ENCODE results near the gene CDC42EP2. TPM values are rescaled to one million over a fixed set of nuclear protein-coding genes. Genes with fewer than 3 reads are reported as not detected.

The CDC42EP2 gene
- total and polyA plus RNA-seq, 8 donors = 0.89 to 22.0 (median 15.1) TPM; not detected in 1

DNA sequence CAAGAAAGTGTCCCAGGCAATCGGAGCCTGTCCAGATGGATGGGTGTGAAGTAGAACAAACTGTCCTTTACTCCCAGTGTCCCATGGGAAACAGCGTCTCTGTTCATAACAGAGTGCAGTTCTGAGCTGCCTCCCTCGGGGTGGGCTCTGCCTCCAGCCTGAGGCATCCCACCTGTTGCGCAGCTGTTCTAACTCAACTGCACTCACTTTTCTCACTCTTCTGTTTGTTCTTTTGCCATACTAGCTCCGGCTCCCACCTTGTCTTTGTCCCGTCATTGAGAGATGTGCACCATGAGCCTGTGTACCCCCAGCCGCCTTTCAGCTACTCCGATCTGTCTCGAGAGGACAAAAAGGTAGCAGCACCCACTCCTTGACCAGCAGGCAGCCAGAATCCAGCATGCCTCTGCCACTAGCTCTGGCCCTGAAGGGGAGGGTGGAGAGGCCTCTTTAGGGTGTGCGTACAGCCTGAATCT is 20.7 kb upstream of the CDC42EP2 start:
- peak overlapping the region; percentile 43 to 94 (median 90) for H3K27ac ChIP-seq
- H3K4me3 ChIP-seq = no peak overlapping the region
- H3K27me3 ChIP-seq = no peaks in the 10 kb centered on the region
- peak in 1 of 2 donors; percentile 78 for DNase-seq
- no peak for TF ChIP-seq POLR2A (IDR thresholded peaks at IDR 0.05)
- TF ChIP-seq POLR2AphosphoS5 (IDR thresholded peaks at IDR 0.05) = peak; percentile 73 to 80 (median 76)
- TF ChIP-seq CTCF (IDR thresholded peaks at IDR 0.05) = no peak
- peak; percentile 21 for TF ChIP-seq EP300 (IDR thresholded peaks at IDR 0.05)
- peaks cover 52 to 99% (median 84%) of the 10 kb centered on the region in 4 donors for H3K4me1 ChIP-seq
- intact Hi-C loops (cut with DNase I; ENCODE audit: low total_unique reads) = no loop called here
- peaks cover 18 to 52% (median 45%) of the 10 kb centered on the region in 4 donors for H3K36me3 ChIP-seq
- whole genome bisulfite sequencing, 5 donors = 56 to 84% (median 78%) methylated on average over 10 of the region's 10 CpGs
- H3K9me3 ChIP-seq = no peaks in the 10 kb centered on the region

DNA sequence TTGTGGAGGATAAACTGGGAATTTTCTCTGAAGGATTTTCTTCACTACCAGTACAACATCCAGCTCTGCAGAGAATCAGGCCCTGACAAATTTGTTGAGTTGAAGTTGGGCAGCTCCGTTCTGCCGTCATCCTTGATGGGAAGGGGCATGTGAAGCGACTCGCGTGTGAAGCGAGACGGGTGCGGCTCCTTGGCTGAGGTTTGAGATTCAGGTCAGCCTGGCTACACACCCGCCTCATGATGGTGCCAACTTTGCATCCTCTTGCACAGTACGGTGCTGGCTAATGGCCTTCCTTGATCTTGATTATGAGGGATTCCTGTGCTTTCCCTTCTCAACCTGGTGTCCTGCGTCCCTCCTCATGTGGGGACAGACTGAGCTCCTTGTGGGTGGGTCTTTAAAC is 19.7 kb upstream of the CDC42EP2 start:
- H3K27me3 ChIP-seq = no peaks in the 10 kb centered on the region
- intact Hi-C loops (cut with DNase I; ENCODE audit: low total_unique reads) = no loop called here
- H3K27ac ChIP-seq = peak overlapping the region in 4 of 5 donors; percentile 89 to 94 (median 90)
- DNase-seq = no peak
- no peak overlapping the region for H3K4me3 ChIP-seq
- peaks cover 58 to 98% (median 87%) of the 10 kb centered on the region in 4 donors for H3K4me1 ChIP-seq
- WGBS, 5 donors = 80 to 90% (median 86%) methylated on average over 11 of the region's 11 CpGs
- no peaks in the 10 kb centered on the region for H3K9me3 ChIP-seq
- TF ChIP-seq EP300 (IDR thresholded peaks at IDR 0.05) = no peak
- peaks cover 18 to 42% (median 38%) of the 10 kb centered on the region in 4 donors for H3K36me3 ChIP-seq

- TF ChIP-seq POLR2A (IDR thresholded peaks at IDR 0.05) = no peak
- TF ChIP-seq CTCF (IDR thresholded peaks at IDR 0.05) = no peak
- TF ChIP-seq EP300 (IDR thresholded peaks at IDR 0.05) = no peak
- no peak for TF ChIP-seq POLR2AphosphoS5 (IDR thresholded peaks at IDR 0.05)
- H3K9me3 ChIP-seq = no peaks in the 10 kb centered on the region
- no peaks in the 10 kb centered on the region for H3K27me3 ChIP-seq
- peaks cover 54 to 94% (median 80%) of the 10 kb centered on the region in 4 donors for H3K4me1 ChIP-seq
- peak overlapping the region in 4 of 5 donors; percentile 89 to 94 (median 90) for H3K27ac ChIP-seq
- intact Hi-C loops (cut with DNase I; ENCODE audit: low total_unique reads) = no loop called here
- no peak for DNase-seq
- H3K36me3 ChIP-seq = peaks cover 18 to 42% (median 38%) of the 10 kb centered on the region in 4 donors
- WGBS, 5 donors = 86 to 94% (median 88%) methylated on average over 11 of the region's 11 CpGs
- H3K4me3 ChIP-seq = no peak overlapping the region
These were observed 18.9 kb upstream of the CDC42EP2 start for GRCh38 chr11:65295571-65296341.

GRCh38 chr11:65297026-65297672 is 17.5 kb upstream of the CDC42EP2 start:
- Histone ChIP-seq H3K9me3 (no peaks in the 10 kb centered on the region), H3K27ac (peak overlapping the region; percentile 9 to 94 (median 90)), H3K27me3 (no peaks in the 10 kb centered on the region), H3K4me1 (peaks cover 46 to 91% (median 78%) of the 10 kb centered on the region in 4 donors), H3K4me3 (no peak overlapping the region), H3K36me3 (peaks cover 18 to 42% (median 38%) of the 10 kb centered on the region in 4 donors)
- DNase-seq = no peak
- intact Hi-C loops (cut with DNase I; ENCODE audit: low total_unique reads) = no loop called here
- WGBS, 5 donors = 74 to 90% (median 85%) methylated on average over 12 of the region's 12 CpGs
- TF ChIP-seq POLR2A (IDR thresholded peaks at IDR 0.05) = no peak
- TF ChIP-seq CTCF (IDR thresholded peaks at IDR 0.05) = no peak
- TF ChIP-seq POLR2AphosphoS5 (IDR thresholded peaks at IDR 0.05) = no peak
- no peak for TF ChIP-seq EP300 (IDR thresholded peaks at IDR 0.05)
